ENCODE data around the gene DDX49.
A peak's percentile ranks its signal among the peaks of the same experiment; 100 is the strongest.

The DDX49 gene

GRCh38 chr19:18878058-18878797 is 41.3 kb upstream of the DDX49 start:
- H3K27ac ChIP-seq, result peak overlapping the region; percentile 33; the same call in 1 of the 2 replicates
- no peak for TF ChIP-seq ZFX (IDR thresholded peaks at IDR 0.05; ENCODE audit: borderline replicate concordance)
- TF ChIP-seq CTCF (IDR thresholded peaks at IDR 0.05), result no peak

GRCh38 chr19:18878858-18879578 is 40.5 kb upstream of the DDX49 start:
- peak overlapping the region; percentile 33 for H3K27ac ChIP-seq
- TF ChIP-seq CTCF (IDR thresholded peaks at IDR 0.05) (no peak), ZFX (IDR thresholded peaks at IDR 0.05; ENCODE audit: borderline replicate concordance) (no peak)

- peak overlapping the region; percentile 46 for H3K27ac ChIP-seq
- TF ChIP-seq ZFX (IDR thresholded peaks at IDR 0.05; ENCODE audit: borderline replicate concordance) (no peak), CTCF (IDR thresholded peaks at IDR 0.05) (no peak)
Measured at GRCh38 chr19:18879579-18880373, 39.7 kb upstream of the DDX49 start.

- TF ChIP-seq ZFX (IDR thresholded peaks at IDR 0.05; ENCODE audit: borderline replicate concordance), result no peak
- no peak for TF ChIP-seq CTCF (IDR thresholded peaks at IDR 0.05)
- no peak overlapping the region for H3K27ac ChIP-seq
Measured at GRCh38 chr19:18881491-18881890, 38.0 kb upstream of the DDX49 start.

GRCh38 chr19:18883526-18884304 is 35.8 kb upstream of the DDX49 start:
- TF ChIP-seq CTCF (IDR thresholded peaks at IDR 0.05) (no peak), ZFX (IDR thresholded peaks at IDR 0.05; ENCODE audit: borderline replicate concordance) (no peak)
- no peak overlapping the region for H3K27ac ChIP-seq

- H3K27ac ChIP-seq, result no peak overlapping the region
- TF ChIP-seq CTCF (IDR thresholded peaks at IDR 0.05), result no peak
- no peak for TF ChIP-seq ZFX (IDR thresholded peaks at IDR 0.05; ENCODE audit: borderline replicate concordance)
Measured at GRCh38 chr19:18886972-18887371, 32.5 kb upstream of the DDX49 start.
